H9 (cell line): ENCODE measurements around the gene ADISSP. TPM values are rescaled to one million over a fixed set of nuclear protein-coding genes. Genes with fewer than 3 reads are reported as not detected.

Experiments
- DNase-seq: peaks from one replicate; pipeline ENCODE4 v3.0.0-alpha.2; 2017
- H2AFZ ChIP-seq: one replicate; pipeline ENCODE4 v1.6.1; 2013; ENCODE audit warnings: mild to moderate bottlenecking, low read length, control low read depth, moderate library complexity
- H2AK5ac ChIP-seq: 2 replicates; pipeline ENCODE4 v1.6.1; 2013; ENCODE audit warnings: low read length, control low read depth, mixed read lengths; ENCODE audit not compliant: insufficient read length
- H2BK120ac ChIP-seq: one replicate; pipeline ENCODE4 v1.6.1; 2013; ENCODE audit warnings: low read depth, mild to moderate bottlenecking, low read length, control low read depth, inconsistent platforms; ENCODE audit not compliant: poor library complexity, severe bottlenecking
- H2BK12ac ChIP-seq: 2 replicates; pipeline ENCODE4 v1.6.1; 2013; ENCODE audit warnings: low read length, control low read depth, mixed read lengths, low read depth; ENCODE audit not compliant: insufficient read length
- H2BK15ac ChIP-seq: 2 replicates; pipeline ENCODE4 v1.6.1; 2013; ENCODE audit warnings: low read depth, low read length, control low read depth
- H2BK20ac ChIP-seq: one replicate; pipeline ENCODE4 v1.6.1; 2013; ENCODE audit warnings: low read depth, mild to moderate bottlenecking, low read length, control low read depth, inconsistent platforms; ENCODE audit not compliant: poor library complexity, severe bottlenecking
- H2BK5ac ChIP-seq: 2 replicates; pipeline ENCODE4 v1.6.1; 2013; ENCODE audit warnings: low read length, control low read depth, mixed read lengths; ENCODE audit not compliant: insufficient read length
- H3K14ac ChIP-seq: 2 replicates; pipeline ENCODE4 v1.6.1; 2013; ENCODE audit warnings: low read length, control low read depth; ENCODE audit not compliant: insufficient read depth
- H3K18ac ChIP-seq: 2 replicates; pipeline ENCODE4 v1.6.1; 2013; ENCODE audit warnings: low read depth, mild to moderate bottlenecking, mixed read lengths, low read length, control low read depth; ENCODE audit not compliant: insufficient read length
- H3K23ac ChIP-seq: 2 replicates; pipeline ENCODE4 v1.6.1; 2013; ENCODE audit warnings: low read length, control low read depth, mixed read lengths, low read depth; ENCODE audit not compliant: insufficient read length
- H3K23me2 ChIP-seq: 2 replicates; pipeline ENCODE4 v1.6.1; 2013; ENCODE audit warnings: low read depth, mild to moderate bottlenecking, mixed read lengths, low read length, control low read depth; ENCODE audit not compliant: insufficient read length, poor library complexity, severe bottlenecking
- H3K27ac ChIP-seq: 2 replicates; pipeline ENCODE4 v1.5.1; 2013; ENCODE audit warnings: low read length, control low read depth, mixed read lengths, low read depth; ENCODE audit not compliant: insufficient read length
- H3K27me3 ChIP-seq: 2 replicates; pipeline ENCODE4 v1.6.1; 2013; ENCODE audit warnings: low read length, control low read depth, inconsistent platforms; ENCODE audit not compliant: insufficient read depth
- H3K4ac ChIP-seq: 2 replicates; pipeline ENCODE4 v1.6.1; 2013; ENCODE audit warnings: low read depth, mild to moderate bottlenecking, control low read depth, inconsistent platforms, low read length, moderate library complexity
- H3K4me1 ChIP-seq: 2 replicates; pipeline ENCODE4 v1.6.1; 2013; ENCODE audit warnings: low read length, control low read depth, inconsistent platforms; ENCODE audit not compliant: insufficient read depth
- H3K4me2 ChIP-seq: 2 replicates; pipeline ENCODE4 v1.6.1; 2013; ENCODE audit warnings: low read length, control low read depth, mixed read lengths; ENCODE audit not compliant: insufficient read length, insufficient read depth
- H3K56ac ChIP-seq: 2 replicates; pipeline ENCODE4 v1.6.1; 2013; ENCODE audit warnings: low read depth, mild to moderate bottlenecking, mixed read lengths, low read length, control low read depth; ENCODE audit not compliant: insufficient read length
- H3K79me1 ChIP-seq: 2 replicates; pipeline ENCODE4 v1.6.1; 2013; ENCODE audit warnings: low read depth, mild to moderate bottlenecking, moderate library complexity, low read length, control low read depth, inconsistent platforms; ENCODE audit not compliant: insufficient read depth, poor library complexity, severe bottlenecking
- H3K79me2 ChIP-seq: 2 replicates; pipeline ENCODE4 v1.6.1; 2013; ENCODE audit warnings: low read length, control low read depth, inconsistent platforms; ENCODE audit not compliant: insufficient read depth
- H3K9ac ChIP-seq: 2 replicates; pipeline ENCODE4 v1.6.1; 2013; ENCODE audit warnings: low read length, control low read depth, mixed read lengths; ENCODE audit not compliant: insufficient read length; ENCODE audit errors: extremely low read depth
- H3K9me3 ChIP-seq: one replicate; pipeline ENCODE4 v1.6.1; 2013; ENCODE audit warnings: low read depth, low read length, inconsistent platforms; ENCODE audit not compliant: control insufficient read depth
- H3T11ph ChIP-seq: one replicate; pipeline ENCODE4 v1.6.1; 2013; ENCODE audit warnings: mild to moderate bottlenecking, low read length, control low read depth, inconsistent platforms
- H4K20me1 ChIP-seq: one replicate; pipeline ENCODE4 v1.6.1; 2013; ENCODE audit not compliant: control insufficient read depth, insufficient read length, insufficient read depth
- H4K5ac ChIP-seq: 2 replicates; pipeline ENCODE4 v1.6.1; 2013; ENCODE audit warnings: low read depth, mild to moderate bottlenecking, mixed read lengths, low read length, control low read depth; ENCODE audit not compliant: insufficient read length
- H4K8ac ChIP-seq: replicated peaks from 2 replicates; pipeline ENCODE4 v1.6.1; 2013; ENCODE audit warnings: low read length, control low read depth, mixed read lengths, low read depth; ENCODE audit not compliant: insufficient read length
- H4K91ac ChIP-seq: 2 replicates; pipeline ENCODE4 v1.6.1; 2013; ENCODE audit warnings: low read depth, mild to moderate bottlenecking, moderate library complexity, mixed read lengths, low read length, control low read depth; ENCODE audit not compliant: insufficient read length
- H3K27ac Mint-ChIP-seq, 3 experiments: 2 replicates in 2 of 3; 3 replicates in 1 of 3; pipeline ENCODE4 v1.8.0; 2020 to 2021; ENCODE audit warnings: mixed read lengths in 3 of 3, mild to moderate bottlenecking in 1 of 3, moderate library complexity in 1 of 3
- H3K27me3 Mint-ChIP-seq: 2 replicates; pipeline ENCODE4 v1.8.0; 2021; ENCODE audit warnings: low read depth, mild to moderate bottlenecking, moderate library complexity, mixed read lengths
- H3K36me3 Mint-ChIP-seq, 3 experiments: 2 replicates in 2 of 3; 3 replicates in 1 of 3; pipeline ENCODE4 v1.8.0; 2020 to 2021; ENCODE audit warnings: low read depth in 3 of 3, mixed read lengths in 3 of 3; ENCODE audit not compliant: insufficient read depth in 1 of 3
- H3K4me1 Mint-ChIP-seq, 2 experiments: 2 replicates each; pipeline ENCODE4 v1.8.0; 2020; ENCODE audit warnings: mixed read lengths in 2 of 2
- H3K4me3 Mint-ChIP-seq, 2 experiments: 2 replicates in 1 of 2; 3 replicates in 1 of 2; pipeline ENCODE4 v1.8.0; 2020 to 2021; ENCODE audit warnings: mild to moderate bottlenecking in 2 of 2, mixed read lengths in 2 of 2, moderate library complexity in 1 of 2
- H3K9me3 Mint-ChIP-seq, 2 experiments: 2 replicates in 1 of 2; 3 replicates in 1 of 2; pipeline ENCODE4 v1.8.0; 2020; ENCODE audit warnings: mild to moderate bottlenecking in 2 of 2, mixed read lengths in 2 of 2, moderate library complexity in 1 of 2
- CTCF ChIP-seq: fragments of 200-600 bp; sonication (generic); conservative IDR thresholded peaks from 3 replicates; pipeline ENCODE4 v1.8.0; 2021; ENCODE audit warnings: antibody characterized with exemption, mild to moderate bottlenecking
- WGBS: extraction: QIAGEN DNeasy Blood & Tissue Kit; methylation state at CpG from one replicate; pipeline ENCODE4 v1.1.7; 2013; ENCODE audit warnings: missing lambda C conversion rate, low lambda C conversion rate, mixed read lengths; ENCODE audit not compliant: insufficient read length; ENCODE audit errors: extremely low coverage; 5-methylcytosine and 5-hydroxymethylcytosine counted together
- total RNA-seq: library from RNA; stranded (reverse); gene quantifications from 2 replicates; pipeline ENCODE4 v1.2.1, GENCODE V29; 2021

ADISSP gene
- total RNA-seq, 1 experiment from 2014 or later = 80.9 TPM

GRCh38 chr20:3766422-3767109, 987 bp downstream of the ADISSP start:
- Histone ChIP-seq H3K27me3 (no peaks in the 10 kb centered on the region), H3K18ac (no peak overlapping the region), H3K14ac (no peak overlapping the region), H2AK5ac (no peak overlapping the region), H2BK120ac (no peak overlapping the region), H4K91ac (no peak overlapping the region), H3K9me3 (no peaks in the 10 kb centered on the region), H3K9ac (no peak overlapping the region), H2BK15ac (no peak overlapping the region), H2BK20ac (no peak overlapping the region), H4K8ac (no peak overlapping the region), H4K5ac (no peak overlapping the region), H3T11ph (no peak overlapping the region), H3K4me2 (peak overlapping the region; percentile 85), H3K4ac (no peak overlapping the region), H2BK12ac (no peak overlapping the region), H3K56ac (no peak overlapping the region), H3K4me1 (no peaks in the 10 kb centered on the region), H2AFZ (no peak overlapping the region), H3K79me1 (no peaks in the 10 kb centered on the region), H3K23ac (no peak overlapping the region), H4K20me1 (no peaks in the 10 kb centered on the region), H3K23me2 (peaks cover 20% of the 10 kb centered on the region), H3K79me2 (no peaks in the 10 kb centered on the region), H2BK5ac (no peak overlapping the region), H3K27ac (no peak overlapping the region)
- WGBS = no CpG with 5 or more reads among the region's 9 CpGs
- Mint-ChIP-seq H3K36me3 (peaks cover 3 to 7% (median 5%) of the 10 kb centered on the region in 3 experiments; a peak in 5 of 7 replicates), H3K9me3 (no peaks in the 10 kb centered on the region; a peak in 1 of 5 replicates), H3K4me3 (peak overlapping the region; percentile 91 to 97), H3K27ac (no peak overlapping the region), H3K4me1 (peaks cover 16 to 18% of the 10 kb centered on the region in 2 experiments), H3K27me3 (peaks cover 14% of the 10 kb centered on the region)
- DNase-seq = no peak
- no peak for TF ChIP-seq CTCF
